ENCODE data around the gene CBX6. TPM values are rescaled to one million over a fixed set of nuclear protein-coding genes. Genes with fewer than 3 reads are reported as not detected.

CBX6 gene
- total RNA-seq, 3 donors from 2014 or later (not counting 1 experiment from before 2014, with no cell fraction given), result 68.0 to 81.5 (median 75.7) TPM

DNA sequence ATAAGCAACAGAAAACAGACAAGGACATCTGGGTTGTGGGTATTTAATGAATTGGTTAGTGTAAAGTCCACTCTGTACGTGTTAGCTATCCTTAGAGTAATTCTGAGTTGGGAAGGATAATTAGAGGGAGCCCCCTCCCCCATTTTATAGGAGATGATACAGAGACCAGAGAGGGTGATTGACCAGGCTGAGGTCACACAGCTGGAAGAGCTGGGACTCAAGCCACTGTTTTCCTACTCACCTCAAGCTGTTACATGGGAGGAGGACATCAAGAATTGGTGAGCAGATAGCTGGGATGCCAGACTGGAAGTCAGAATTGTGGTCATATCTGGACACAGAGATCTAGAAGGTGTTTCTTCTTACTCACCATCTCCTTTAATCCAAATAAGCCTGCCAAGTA lies 19.5 kb downstream of the CBX6 start:
- Mint-ChIP-seq H3K27me3 (ENCODE audit: low read depth in 2 of 2) (peaks cover 0 to 8% of the 10 kb centered on the region in 2 donors), H3K4me1 (no peaks in the 10 kb centered on the region)
- WGBS (ENCODE audit: insufficient coverage), result 86% methylated on average over 1 of the region's 1 CpG

DNA sequence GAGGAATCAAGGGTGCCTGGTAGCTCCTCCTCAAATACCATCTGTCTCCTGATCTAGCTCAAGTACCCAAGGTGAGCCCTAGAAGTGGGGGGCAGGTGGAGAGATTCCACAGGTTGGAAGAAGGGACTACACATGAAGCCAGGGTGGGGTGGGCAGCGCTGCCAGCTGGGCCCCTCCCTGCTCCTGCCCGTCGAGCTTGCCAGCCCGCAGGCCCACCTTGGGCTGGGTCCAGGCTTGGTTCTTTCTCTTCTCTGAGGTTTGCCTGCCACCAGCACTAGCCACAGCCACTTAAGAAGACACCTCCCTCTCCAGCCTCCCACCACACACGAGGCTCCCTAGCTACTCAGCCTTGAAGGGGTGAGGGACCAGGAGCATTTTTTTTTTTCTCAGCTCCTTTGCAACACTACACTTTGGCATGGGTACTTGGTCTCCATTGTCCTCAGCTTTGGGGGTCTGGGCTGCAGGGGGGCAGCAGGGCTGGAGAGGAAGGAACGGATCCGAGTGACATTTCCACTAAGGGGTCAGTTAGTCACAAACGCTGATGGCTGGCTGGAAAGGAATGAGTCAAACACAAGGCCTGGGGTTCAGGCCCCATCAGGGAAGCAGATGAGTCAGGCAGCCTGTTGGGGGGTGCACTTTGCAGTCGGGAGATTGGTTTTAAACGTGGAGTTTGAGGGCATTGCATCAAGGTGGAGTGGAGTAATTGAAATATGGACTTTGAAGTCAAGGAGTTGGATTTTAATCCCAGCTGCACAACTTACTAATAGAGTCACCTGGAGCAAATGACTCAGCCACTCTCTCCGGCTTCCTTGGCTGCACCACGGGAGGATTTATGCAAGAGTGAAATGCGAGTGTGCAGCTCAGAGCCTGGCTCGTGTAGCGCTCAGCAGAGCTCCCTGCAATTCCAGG lies 20.8 kb downstream of the CBX6 start:
- 68% methylated on average over 15 of the region's 15 CpGs for WGBS (ENCODE audit: insufficient coverage)

More for the DNA sequence above, 19.5 kb downstream of the CBX6 start:
- H3K4me3 ChIP-seq (ENCODE audit: low read length), result no peak overlapping the region
- ATAC-seq (no peak), DNase-seq (no peak)
- TF ChIP-seq, protein P1, sequence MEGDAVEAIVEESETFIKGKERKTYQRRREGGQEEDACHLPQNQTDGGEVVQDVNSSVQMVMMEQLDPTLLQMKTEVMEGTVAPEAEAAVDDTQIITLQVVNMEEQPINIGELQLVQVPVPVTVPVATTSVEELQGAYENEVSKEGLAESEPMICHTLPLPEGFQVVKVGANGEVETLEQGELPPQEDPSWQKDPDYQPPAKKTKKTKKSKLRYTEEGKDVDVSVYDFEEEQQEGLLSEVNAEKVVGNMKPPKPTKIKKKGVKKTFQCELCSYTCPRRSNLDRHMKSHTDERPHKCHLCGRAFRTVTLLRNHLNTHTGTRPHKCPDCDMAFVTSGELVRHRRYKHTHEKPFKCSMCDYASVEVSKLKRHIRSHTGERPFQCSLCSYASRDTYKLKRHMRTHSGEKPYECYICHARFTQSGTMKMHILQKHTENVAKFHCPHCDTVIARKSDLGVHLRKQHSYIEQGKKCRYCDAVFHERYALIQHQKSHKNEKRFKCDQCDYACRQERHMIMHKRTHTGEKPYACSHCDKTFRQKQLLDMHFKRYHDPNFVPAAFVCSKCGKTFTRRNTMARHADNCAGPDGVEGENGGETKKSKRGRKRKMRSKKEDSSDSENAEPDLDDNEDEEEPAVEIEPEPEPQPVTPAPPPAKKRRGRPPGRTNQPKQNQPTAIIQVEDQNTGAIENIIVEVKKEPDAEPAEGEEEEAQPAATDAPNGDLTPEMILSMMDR (IDR thresholded peaks at IDR 0.05), result no peak
- no peaks in the 10 kb centered on the region for H3K9me3 ChIP-seq (ENCODE audit: control insufficient read depth, insufficient read depth, low read length)
- no peaks in the 10 kb centered on the region for H3K36me3 Mint-ChIP-seq
- H3K9me3 Mint-ChIP-seq, result no peaks in the 10 kb centered on the region
- H3K27me3 ChIP-seq (ENCODE audit: control insufficient read depth, insufficient read depth, low read length), result no peaks in the 10 kb centered on the region
- H3K4me1 ChIP-seq (ENCODE audit: control insufficient read depth, insufficient read depth, low read length), result no peaks in the 10 kb centered on the region
- no peak overlapping the region for H3K4me3 Mint-ChIP-seq
- no peak overlapping the region for H3K27ac ChIP-seq (ENCODE audit: low read length)
- no peak overlapping the region for H3K27ac Mint-ChIP-seq
- intact Hi-C loops (cut with micrococcal nuclease), result no loop called here
- H3K36me3 ChIP-seq (ENCODE audit: control insufficient read depth, insufficient read depth, low read length), result no peaks in the 10 kb centered on the region

DNA sequence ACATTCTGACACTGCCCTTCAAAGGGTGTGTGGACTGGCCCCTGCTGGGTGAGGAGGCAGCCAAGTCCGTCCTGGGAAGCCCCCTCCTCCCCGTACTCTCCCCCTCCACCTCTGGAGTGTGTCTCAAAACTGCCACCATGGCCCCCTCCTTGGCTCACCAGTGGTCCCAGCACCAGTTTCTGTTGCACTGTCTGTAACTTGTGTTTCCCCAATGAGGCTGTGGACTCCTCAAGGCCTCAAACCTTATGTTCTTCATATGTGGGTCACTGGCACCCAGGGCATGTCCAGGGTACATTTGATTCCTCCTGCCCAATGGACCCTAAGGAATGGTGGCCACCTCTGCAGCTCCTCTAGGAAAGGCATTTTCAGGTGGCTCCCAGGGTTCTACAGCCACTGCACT lies 21.6 kb downstream of the CBX6 start:
- no peaks in the 10 kb centered on the region for H3K27me3 ChIP-seq (ENCODE audit: control insufficient read depth, insufficient read depth, low read length)
- WGBS (ENCODE audit: insufficient coverage), result 75% methylated on average over 2 of the region's 2 CpGs

More for the DNA sequence above, 20.8 kb downstream of the CBX6 start:
- ATAC-seq, result no peak
- no peak for DNase-seq
- intact Hi-C loops (cut with micrococcal nuclease), result no loop called here
- Mint-ChIP-seq H3K27me3 (ENCODE audit: low read depth in 2 of 2) (peaks cover 0 to 8% of the 10 kb centered on the region in 2 donors), H3K4me3 (no peak overlapping the region), H3K9me3 (no peaks in the 10 kb centered on the region), H3K36me3 (no peaks in the 10 kb centered on the region), H3K27ac (no peak overlapping the region), H3K4me1 (no peaks in the 10 kb centered on the region)
- H3K9me3 ChIP-seq (ENCODE audit: control insufficient read depth, insufficient read depth, low read length), result no peaks in the 10 kb centered on the region
- H3K27ac ChIP-seq (ENCODE audit: low read length), result no peak overlapping the region
- H3K36me3 ChIP-seq (ENCODE audit: control insufficient read depth, insufficient read depth, low read length), result no peaks in the 10 kb centered on the region
- no peaks in the 10 kb centered on the region for H3K4me1 ChIP-seq (ENCODE audit: control insufficient read depth, insufficient read depth, low read length)
- TF ChIP-seq, protein P1 (IDR thresholded peaks at IDR 0.05), result no peak
- H3K27me3 ChIP-seq (ENCODE audit: control insufficient read depth, insufficient read depth, low read length), result no peaks in the 10 kb centered on the region
- no peak overlapping the region for H3K4me3 ChIP-seq (ENCODE audit: low read length)

More for the DNA sequence above, 21.6 kb downstream of the CBX6 start:
- Histone ChIP-seq H3K4me3 (ENCODE audit: low read length) (no peak overlapping the region), H3K9me3 (ENCODE audit: control insufficient read depth, insufficient read depth, low read length) (no peaks in the 10 kb centered on the region), H3K4me1 (ENCODE audit: control insufficient read depth, insufficient read depth, low read length) (no peaks in the 10 kb centered on the region), H3K27ac (ENCODE audit: low read length) (no peak overlapping the region), H3K36me3 (ENCODE audit: control insufficient read depth, insufficient read depth, low read length) (no peaks in the 10 kb centered on the region)
- no peak for DNase-seq
- no peaks in the 10 kb centered on the region for H3K9me3 Mint-ChIP-seq
- H3K4me1 Mint-ChIP-seq, result no peaks in the 10 kb centered on the region
- TF ChIP-seq, protein P1 (IDR thresholded peaks at IDR 0.05), result no peak
- H3K4me3 Mint-ChIP-seq, result no peak overlapping the region
- no peaks in the 10 kb centered on the region for H3K36me3 Mint-ChIP-seq
- ATAC-seq, result no peak
- peaks cover 0 to 8% of the 10 kb centered on the region in 2 donors for H3K27me3 Mint-ChIP-seq (ENCODE audit: low read depth in 2 of 2)
- intact Hi-C loops (cut with micrococcal nuclease), result no loop called here
- no peak overlapping the region for H3K27ac Mint-ChIP-seq
